Fibroblast of mammary gland (primary cell): ENCODE results near the gene ZNF282.

Experiments
- DNase-seq: peaks from one replicate; pipeline ENCODE4 v3.0.0-alpha.2; 2010; ENCODE audit warnings: low read depth
- H3K4me3 ChIP-seq: 2 replicates; pipeline ENCODE4 v1.5.1; 2011; ENCODE audit warnings: low read depth, mild to moderate bottlenecking, low read length, moderate library complexity; ENCODE audit not compliant: control insufficient read depth
- TF ChIP-seq, protein P1 (sequence below): conservative IDR thresholded peaks from 2 replicates; pipeline ENCODE4 v1.5.1; 2011; ENCODE audit warnings: low read depth, low read length, inconsistent platforms; ENCODE audit not compliant: control insufficient read depth, insufficient read depth

The ZNF282 gene

DNA sequence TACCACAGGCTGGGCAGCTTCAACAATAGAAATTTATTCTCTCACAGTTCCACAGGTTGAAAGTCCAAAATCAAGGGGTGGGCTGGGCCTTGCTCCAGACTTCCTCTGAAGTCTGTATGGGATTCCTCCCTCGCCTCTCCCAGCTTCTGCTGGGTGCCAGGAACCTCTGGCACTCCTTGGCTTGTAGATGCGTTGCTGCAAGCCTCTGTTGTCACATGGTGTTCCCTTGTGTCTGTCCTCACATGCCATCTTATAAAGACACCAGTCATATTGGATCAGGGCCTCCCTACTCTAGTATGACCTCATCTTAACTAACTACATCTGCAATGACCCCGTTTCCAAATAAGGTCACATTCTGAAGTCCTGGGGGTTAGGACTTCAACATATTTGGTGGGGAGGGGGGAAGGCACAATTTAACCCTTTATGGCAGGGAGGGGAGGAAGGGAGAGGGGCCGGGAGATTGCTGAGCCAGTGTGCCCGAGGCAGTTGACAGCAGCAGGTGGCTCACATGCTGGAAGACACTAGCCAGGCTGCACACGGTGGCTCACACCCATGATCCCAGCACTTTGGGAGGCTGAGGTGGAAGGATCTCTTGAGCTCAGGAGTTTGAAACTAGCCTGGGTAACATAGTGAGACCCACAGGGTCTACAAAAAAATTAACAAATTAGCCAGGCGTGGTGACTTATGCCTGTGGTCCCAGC is 18.8 kb downstream of the ZNF282 start:
- no peak overlapping the region for H3K4me3 ChIP-seq
- TF ChIP-seq, protein P1, sequence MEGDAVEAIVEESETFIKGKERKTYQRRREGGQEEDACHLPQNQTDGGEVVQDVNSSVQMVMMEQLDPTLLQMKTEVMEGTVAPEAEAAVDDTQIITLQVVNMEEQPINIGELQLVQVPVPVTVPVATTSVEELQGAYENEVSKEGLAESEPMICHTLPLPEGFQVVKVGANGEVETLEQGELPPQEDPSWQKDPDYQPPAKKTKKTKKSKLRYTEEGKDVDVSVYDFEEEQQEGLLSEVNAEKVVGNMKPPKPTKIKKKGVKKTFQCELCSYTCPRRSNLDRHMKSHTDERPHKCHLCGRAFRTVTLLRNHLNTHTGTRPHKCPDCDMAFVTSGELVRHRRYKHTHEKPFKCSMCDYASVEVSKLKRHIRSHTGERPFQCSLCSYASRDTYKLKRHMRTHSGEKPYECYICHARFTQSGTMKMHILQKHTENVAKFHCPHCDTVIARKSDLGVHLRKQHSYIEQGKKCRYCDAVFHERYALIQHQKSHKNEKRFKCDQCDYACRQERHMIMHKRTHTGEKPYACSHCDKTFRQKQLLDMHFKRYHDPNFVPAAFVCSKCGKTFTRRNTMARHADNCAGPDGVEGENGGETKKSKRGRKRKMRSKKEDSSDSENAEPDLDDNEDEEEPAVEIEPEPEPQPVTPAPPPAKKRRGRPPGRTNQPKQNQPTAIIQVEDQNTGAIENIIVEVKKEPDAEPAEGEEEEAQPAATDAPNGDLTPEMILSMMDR = no peak
- DNase-seq = no peak

DNA sequence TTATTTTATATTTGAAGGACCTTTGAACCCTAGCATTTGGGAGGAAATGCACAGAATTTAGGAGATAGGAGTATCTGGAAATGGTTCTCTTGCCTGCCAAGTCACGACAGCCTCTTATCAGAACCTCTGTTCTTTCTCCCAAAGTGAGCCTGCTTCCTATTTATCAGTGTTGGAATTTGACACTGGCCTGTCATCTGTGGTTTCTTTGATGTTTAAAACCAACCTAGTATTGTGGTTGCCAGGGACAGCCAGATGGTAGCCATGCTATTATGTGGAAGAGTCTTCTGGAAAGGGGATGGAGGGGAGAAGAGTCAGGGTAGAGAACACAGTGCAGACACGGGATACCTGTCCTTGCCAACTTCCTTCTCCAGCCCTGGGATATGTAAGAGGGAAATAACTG is 21.1 kb downstream of the ZNF282 start:
- TF ChIP-seq, protein P1 = no peak
- H3K4me3 ChIP-seq = no peak overlapping the region
- DNase-seq = no peak

DNA sequence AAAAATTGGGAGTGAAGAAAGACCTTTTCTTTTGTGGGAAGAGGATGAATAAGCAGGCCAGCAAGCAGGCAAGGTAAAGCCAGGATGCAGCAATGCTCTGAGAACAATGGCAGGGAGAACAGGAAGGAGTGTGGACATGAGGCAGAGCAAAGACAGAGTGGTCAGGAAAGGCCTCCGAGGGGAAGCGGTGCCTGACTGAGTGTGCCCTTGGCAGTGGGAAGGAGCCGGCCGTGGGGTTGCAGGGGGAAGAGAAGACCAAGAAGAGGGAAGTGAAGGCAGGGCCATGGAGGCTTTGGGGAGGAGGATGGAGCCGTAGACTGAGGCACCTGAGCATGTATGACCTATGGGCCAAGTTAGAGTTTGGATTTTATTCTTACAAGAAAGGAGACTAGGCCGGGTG is 22.2 kb downstream of the ZNF282 start:
- H3K4me3 ChIP-seq = no peak overlapping the region
- TF ChIP-seq, protein P1 = no peak
- DNase-seq = no peak

DNA sequence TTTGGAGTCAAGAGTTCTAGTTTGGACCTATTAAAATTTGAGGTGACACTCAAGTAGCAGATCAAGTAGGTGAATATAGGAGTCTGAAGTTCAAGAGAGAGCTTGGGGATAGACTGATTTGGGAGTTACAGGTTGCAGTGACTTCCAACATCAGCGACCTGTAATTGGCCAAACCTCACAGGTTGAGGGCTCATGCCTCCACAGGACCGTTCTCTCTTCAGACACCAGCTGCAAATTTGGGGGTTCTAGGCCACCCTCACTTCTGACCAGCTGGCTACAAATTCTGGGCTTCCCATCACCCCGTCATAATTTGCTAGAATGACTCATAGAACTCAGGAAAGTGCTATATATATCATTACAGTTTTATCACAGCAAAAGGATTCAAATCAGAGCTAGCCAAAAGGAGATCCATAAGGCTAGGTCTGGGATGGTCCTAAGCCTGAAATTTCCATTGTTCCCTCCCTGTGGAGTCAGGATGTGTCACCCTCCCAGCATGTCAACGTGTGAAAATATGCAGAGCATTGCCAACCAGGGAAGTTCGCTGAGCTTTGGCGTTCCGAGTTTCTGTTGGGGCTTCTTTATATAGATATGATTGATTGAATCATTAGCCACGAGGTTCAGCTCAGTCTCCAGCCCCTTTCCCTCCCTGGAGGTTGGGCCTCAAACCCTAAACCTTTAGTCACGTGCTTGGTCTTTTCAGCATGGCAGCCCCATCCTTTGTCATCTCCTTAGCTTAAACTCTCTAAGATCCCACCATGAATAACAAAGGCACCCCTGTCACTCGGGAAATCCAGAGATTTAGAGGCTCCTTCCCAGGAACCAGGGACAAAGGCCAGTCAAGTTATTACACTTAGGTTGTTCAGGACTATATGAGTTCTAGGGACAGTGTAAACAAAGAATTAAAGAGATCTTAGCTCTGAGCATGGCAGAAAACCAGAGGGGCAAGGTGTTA is 23.4 kb downstream of the ZNF282 start:
- no peak overlapping the region for H3K4me3 ChIP-seq
- TF ChIP-seq, protein P1 = no peak
- no peak for DNase-seq

DNA sequence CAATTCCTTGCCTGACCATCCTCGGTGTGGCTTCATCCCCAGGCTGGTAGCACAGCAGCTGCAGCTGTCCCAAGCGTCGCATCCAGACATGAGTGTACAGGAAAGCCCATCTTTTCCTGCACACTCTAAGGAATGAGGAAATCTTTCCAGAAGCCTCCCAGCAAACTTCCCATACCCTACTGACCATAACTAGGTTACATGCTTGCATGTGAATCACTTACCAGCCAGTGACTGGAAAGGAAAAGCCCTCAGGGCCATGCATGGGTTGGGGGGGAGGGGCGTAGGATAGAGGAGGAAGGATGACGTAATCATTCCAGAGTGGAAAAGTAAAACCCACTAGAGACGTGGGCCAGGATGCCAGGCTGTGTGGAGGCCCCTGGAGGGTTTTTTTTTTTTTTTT is 25.2 kb downstream of the ZNF282 start:
- TF ChIP-seq, protein P1 = no peak
- peak; percentile 65 for DNase-seq
- H3K4me3 ChIP-seq = no peak overlapping the region

DNA sequence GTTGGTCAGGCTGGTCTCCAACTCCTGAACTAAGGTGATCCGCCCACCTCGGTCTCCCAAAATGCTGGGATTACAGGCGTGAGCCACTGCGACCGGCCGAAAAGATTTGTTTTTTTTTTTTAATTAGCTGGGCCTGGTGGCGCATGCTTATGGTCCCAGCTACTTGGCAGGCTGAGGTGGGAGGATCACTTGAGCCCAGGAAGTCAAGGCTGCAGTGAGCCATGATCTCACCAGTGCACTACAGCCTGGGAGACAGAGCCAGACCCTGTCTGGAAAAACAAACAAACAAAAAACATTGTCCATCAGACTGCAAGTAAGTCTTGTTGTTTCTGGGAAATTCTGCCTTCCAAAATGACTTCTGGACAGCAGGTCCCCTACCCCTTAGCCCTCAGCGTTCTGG is 27.8 kb downstream of the ZNF282 start:
- H3K4me3 ChIP-seq = no peak overlapping the region
- TF ChIP-seq, protein P1 = no peak
- no peak for DNase-seq
